ENCODE measurements around the gene EID3.

Gene EID3

GRCh38 chr12:104337030-104337558 is 33.6 kb downstream of the EID3 start:
- DNase-seq (ENCODE audit: low read depth, low spot score), result no peak

- DNase-seq (ENCODE audit: low read depth, low spot score), result no peak
Measured at GRCh38 chr12:104339663-104340062, 36.1 kb downstream of the EID3 start.

GRCh38 chr12:104340177-104340576 is 36.6 kb downstream of the EID3 start:
- no peak for DNase-seq (ENCODE audit: low read depth, low spot score)

GRCh38 chr12:104340925-104341611 is 37.5 kb downstream of the EID3 start:
- DNase-seq (ENCODE audit: low read depth, low spot score), result no peak

- no peak for DNase-seq (ENCODE audit: low read depth, low spot score)
Measured at GRCh38 chr12:104342147-104342546, 38.6 kb downstream of the EID3 start.

GRCh38 chr12:104342635-104343249 is 39.2 kb downstream of the EID3 start:
- no peak for DNase-seq (ENCODE audit: low read depth, low spot score)

- DNase-seq (ENCODE audit: low read depth, low spot score), result no peak
Measured at GRCh38 chr12:104344682-104345081, 41.1 kb downstream of the EID3 start.

- no peak for DNase-seq (ENCODE audit: low read depth, low spot score)
Measured at GRCh38 chr12:104345234-104346066, 41.9 kb downstream of the EID3 start.

- no peak for DNase-seq (ENCODE audit: low read depth, low spot score)
Measured at GRCh38 chr12:104347374-104348075, 44.0 kb downstream of the EID3 start.

- no peak for DNase-seq (ENCODE audit: low read depth, low spot score)
Measured at GRCh38 chr12:104348283-104348993, 44.9 kb downstream of the EID3 start.

- no peak for DNase-seq (ENCODE audit: low read depth, low spot score)
Measured at GRCh38 chr12:104348994-104349494, 45.5 kb downstream of the EID3 start.

GRCh38 chr12:104350211-104351056 is 46.9 kb downstream of the EID3 start:
- DNase-seq (ENCODE audit: low read depth, low spot score), result no peak

GRCh38 chr12:104351057-104351983 is 47.8 kb downstream of the EID3 start:
- DNase-seq (ENCODE audit: low read depth, low spot score), result no peak

- DNase-seq (ENCODE audit: low read depth, low spot score), result no peak
Measured at GRCh38 chr12:104352106-104352713, 48.7 kb downstream of the EID3 start.

- no peak for DNase-seq (ENCODE audit: low read depth, low spot score)
Measured at GRCh38 chr12:104353012-104353981, 49.8 kb downstream of the EID3 start.

- no peak for DNase-seq (ENCODE audit: low read depth, low spot score)
Measured at GRCh38 chr12:104354167-104354867, 50.8 kb downstream of the EID3 start.

Data from activated CD4-positive, CD25-positive, alpha-beta regulatory T cell treated with anti-CD3 and anti-CD28 coated beads, Interleukin-2, amount 50 U/mL, for 16 hours (primary cell).